ENCODE results near the gene TVP23A.
"Not testable (repeated sequence)": the region's sequence is repeated elsewhere in the genome, so short reads cannot be mapped to it uniquely, and the experiment has no call there.

Gene TVP23A

GRCh38 chr16:10835281-10835931 lies 16.8 kb upstream of the TVP23A start:
- DNase-seq = no peak

- DNase-seq = no peak
These were observed 16.2 kb upstream of the TVP23A start for GRCh38 chr16:10834766-10835165.

GRCh38 chr16:10834130-10834529 lies 15.5 kb upstream of the TVP23A start:
- no peak for DNase-seq

GRCh38 chr16:10833271-10833670 lies 14.7 kb upstream of the TVP23A start:
- no peak for DNase-seq

- DNase-seq = no peak
These were observed 13.6 kb upstream of the TVP23A start for GRCh38 chr16:10831894-10832886.

- DNase-seq = not testable (repeated sequence)
These were observed 11.6 kb upstream of the TVP23A start for GRCh38 chr16:10830240-10830639.

- DNase-seq = not testable (repeated sequence)
These were observed 10.9 kb upstream of the TVP23A start for GRCh38 chr16:10829390-10830098.

- peak; percentile 96 for DNase-seq
These were observed 10.3 kb upstream of the TVP23A start for GRCh38 chr16:10828851-10829366.

GRCh38 chr16:10827691-10828341 lies 9.2 kb upstream of the TVP23A start:
- peak; percentile 91 for DNase-seq

- DNase-seq = no peak
These were observed 5.7 kb upstream of the TVP23A start for GRCh38 chr16:10824111-10824893.

GRCh38 chr16:10822702-10823101 lies 4.1 kb upstream of the TVP23A start:
- DNase-seq = no peak

- DNase-seq = no peak
These were observed 2.0 kb upstream of the TVP23A start for GRCh38 chr16:10820546-10820945.

GRCh38 chr16:10817514-10817913 lies 1.1 kb downstream of the TVP23A start:
- no peak for DNase-seq

GRCh38 chr16:10813099-10813455 lies 5.5 kb downstream of the TVP23A start:
- no peak for DNase-seq

GRCh38 chr16:10812312-10813098 lies 6.1 kb downstream of the TVP23A start:
- no peak for DNase-seq

- DNase-seq = no peak
These were observed 8.9 kb downstream of the TVP23A start for GRCh38 chr16:10809706-10810105.

- DNase-seq = no peak
These were observed 9.7 kb downstream of the TVP23A start for GRCh38 chr16:10808850-10809249.

GRCh38 chr16:10808218-10808617 lies 10.4 kb downstream of the TVP23A start:
- no peak for DNase-seq

GRCh38 chr16:10806698-10807097 lies 11.9 kb downstream of the TVP23A start:
- no peak for DNase-seq

GRCh38 chr16:10805334-10805733 lies 13.3 kb downstream of the TVP23A start:
- no peak for DNase-seq

GRCh38 chr16:10799736-10800135 lies 18.9 kb downstream of the TVP23A start:
- DNase-seq = no peak

Data from right hindlimb (tissue), 1 donor.